GM23338 (cell line): ENCODE measurements around the gene FCSK. TPM values are rescaled to one million over a fixed set of nuclear protein-coding genes. Genes with fewer than 3 reads are reported as not detected.

Experiments
- ATAC-seq: fragments of 200-7000 bp; cut with Tn5 transposase; 3 replicates; pipeline ENCODE4 v1.9.1; 2020
- DNase-seq: peaks from one replicate; pipeline ENCODE4 v3.0.0-alpha.2; 2015; ENCODE audit warnings: low spot score
- H2AFZ ChIP-seq: fragments of 200-600 bp; sonication (generic); 2 replicates; pipeline ENCODE4 v1.8.0; 2016; ENCODE audit warnings: antibody characterized with exemption, mild to moderate bottlenecking, moderate library complexity
- H3F3A ChIP-seq: fragments of 200-600 bp; sonication (generic); replicated peaks from 2 replicates; pipeline ENCODE4 v1.8.0; 2017; ENCODE audit warnings: antibody characterized with exemption, mixed run types, low read depth
- H3K27ac ChIP-seq: fragments of 200-600 bp; sonication (generic); 2 replicates; pipeline ENCODE4 v1.6.1; 2016; ENCODE audit warnings: low read depth
- H3K27me3 ChIP-seq: fragments of 200-600 bp; sonication (generic); 2 replicates; pipeline ENCODE4 v1.8.0; 2016; ENCODE audit warnings: mild to moderate bottlenecking, mixed run types, moderate library complexity; ENCODE audit not compliant: insufficient read depth
- H3K36me3 ChIP-seq: fragments of 200-600 bp; sonication (generic); 2 replicates; pipeline ENCODE4 v1.8.0; 2016; ENCODE audit warnings: mild to moderate bottlenecking; ENCODE audit not compliant: insufficient read depth
- H3K4me1 ChIP-seq: fragments of 200-600 bp; sonication (generic); 2 replicates; pipeline ENCODE4 v1.8.0; 2016; ENCODE audit warnings: mild to moderate bottlenecking, moderate library complexity; ENCODE audit not compliant: insufficient read depth
- H3K4me2 ChIP-seq: fragments of 200-600 bp; sonication (generic); 2 replicates; pipeline ENCODE4 v1.7.1; 2017; ENCODE audit warnings: mixed run types
- H3K4me3 ChIP-seq: fragments of 200-600 bp; sonication (generic); 2 replicates; pipeline ENCODE4 v1.6.1; 2016; ENCODE audit warnings: mixed run types
- H3K79me2 ChIP-seq: fragments of 200-600 bp; sonication (generic); replicated peaks from 2 replicates; pipeline ENCODE4 v1.8.0; 2017; ENCODE audit warnings: mild to moderate bottlenecking; ENCODE audit not compliant: insufficient read depth
- H3K9me2 ChIP-seq: fragments of 200-600 bp; sonication (generic); 2 replicates; pipeline ENCODE4 v1.8.0; 2017; ENCODE audit not compliant: insufficient read depth
- H4K20me1 ChIP-seq: fragments of 200-600 bp; sonication (generic); replicated peaks from 2 replicates; pipeline ENCODE4 v1.8.0; 2017; ENCODE audit warnings: mild to moderate bottlenecking; ENCODE audit not compliant: insufficient read depth
- H3K27ac Mint-ChIP-seq: 2 replicates; pipeline ENCODE4 v1.8.0; 2020; ENCODE audit warnings: inconsistent platforms, mild to moderate bottlenecking, moderate library complexity, mixed read lengths
- H3K27me3 Mint-ChIP-seq: 3 replicates; pipeline ENCODE4 v1.8.0; 2022; ENCODE audit warnings: low read depth, mild to moderate bottlenecking, moderate library complexity, mixed read lengths, inconsistent platforms; ENCODE audit not compliant: insufficient read depth, poor library complexity
- H3K36me3 Mint-ChIP-seq: 3 replicates; pipeline ENCODE4 v1.8.0; 2021; ENCODE audit warnings: low read depth, mild to moderate bottlenecking, inconsistent platforms, moderate library complexity, mixed read lengths
- H3K4me1 Mint-ChIP-seq: 3 replicates; pipeline ENCODE4 v1.8.0; 2020; ENCODE audit warnings: mild to moderate bottlenecking, inconsistent platforms, mixed read lengths
- H3K4me3 Mint-ChIP-seq: 3 replicates; pipeline ENCODE4 v1.8.0; 2021; ENCODE audit warnings: moderate library complexity, mild to moderate bottlenecking, inconsistent platforms, mixed read lengths
- H3K9me3 Mint-ChIP-seq: 3 replicates; pipeline ENCODE4 v1.8.0; 2020; ENCODE audit warnings: moderate library complexity, mild to moderate bottlenecking, inconsistent platforms, mixed read lengths
- CREB1 ChIP-seq: fragments of 250-450 bp; sonication (Bioruptor Pico); IDR thresholded peaks from 2 replicates; pipeline ENCODE4 v1.5.0; 2020; ENCODE audit warnings: low read depth, mild to moderate bottlenecking, moderate library complexity
- EZH2 ChIP-seq: fragments of 200-600 bp; sonication (generic); IDR thresholded peaks from one replicate; pipeline ENCODE4 v1.8.0; 2017; ENCODE audit warnings: antibody characterized with exemption, mild to moderate bottlenecking, low read depth; ENCODE audit not compliant: unreplicated experiment
- EZH2phosphoT487 ChIP-seq: fragments of 200-600 bp; sonication (generic); IDR thresholded peaks from one replicate; pipeline ENCODE4 v1.8.1; 2018; ENCODE audit warnings: antibody characterized with exemption; ENCODE audit not compliant: unreplicated experiment
- JUNB ChIP-seq: IDR thresholded peaks from one replicate; pipeline ENCODE4 v1.6.1; 2016; ENCODE audit warnings: antibody characterized with exemption; ENCODE audit not compliant: unreplicated experiment
- NANOG ChIP-seq: IDR thresholded peaks from 2 replicates; pipeline ENCODE4 v1.6.1; 2016; ENCODE audit warnings: antibody characterized with exemption, borderline replicate concordance
- STAT1 ChIP-seq: IDR thresholded peaks from one replicate; pipeline ENCODE4 v1.6.1; 2016; ENCODE audit warnings: antibody characterized with exemption; ENCODE audit not compliant: unreplicated experiment
- ZNF331 ChIP-seq: fragments of 250-450 bp; sonication (Bioruptor Pico); IDR thresholded peaks from 2 replicates; pipeline ENCODE4 v1.5.0; 2020; ENCODE audit warnings: low read depth, mild to moderate bottlenecking, moderate library complexity
- ZNF462 ChIP-seq: fragments of 250-450 bp; sonication (Bioruptor Pico); IDR thresholded peaks from 2 replicates; pipeline ENCODE4 v1.5.0; 2020; ENCODE audit warnings: mild to moderate bottlenecking, moderate library complexity
- polyA plus RNA-seq: library from polyadenylated mRNA; unstranded; fragments of >200 nt; fragmentation: Nextera tagmentation; extraction: Ambion mirVana; gene quantifications from 2 replicates; pipeline ENCODE4 v1.2.1, GENCODE V29; 2016
- total RNA-seq: library from RNA; depleted of rRNA; stranded (reverse); fragments of >200 nt; shearing (Covaris generic); gene quantifications from 2 replicates; pipeline ENCODE4 v1.2.3, GENCODE V29; 2014

Gene FCSK
- total and polyA plus RNA-seq, 2 experiments from 2014 or later: 2.3 to 4.0 TPM

- H3K9me2 ChIP-seq: no peaks in the 10 kb centered on the region
- Mint-ChIP-seq H3K9me3 (no peaks in the 10 kb centered on the region), H3K36me3 (no peaks in the 10 kb centered on the region; the same call in 2 of the 3 replicates), H3K4me1 (peaks cover 15% of the 10 kb centered on the region), H3K27ac (no peak overlapping the region), H3K4me3 (no peak overlapping the region), H3K27me3 (peaks cover 4% of the 10 kb centered on the region)
- ATAC-seq (no peak), DNase-seq (no peak)
- H3K36me3 ChIP-seq: no peaks in the 10 kb centered on the region
- no peak overlapping the region for H3K4me3 ChIP-seq
- H3K4me2 ChIP-seq: no peak overlapping the region
- H2AFZ ChIP-seq: no peak overlapping the region
- H3K4me1 ChIP-seq: peaks cover 16% of the 10 kb centered on the region
- no peak for TF ChIP-seq JUNB
- TF ChIP-seq CREB1 (CRISPR knock-in tag): no peak
- TF ChIP-seq EZH2: no peak
- no peak for TF ChIP-seq NANOG
- no peak for TF ChIP-seq EZH2phosphoT487
- TF ChIP-seq ZNF331 (CRISPR knock-in tag): no peak
- no peak for TF ChIP-seq ZNF462 (CRISPR knock-in tag)
- no peak for TF ChIP-seq STAT1
- no peaks in the 10 kb centered on the region for H3K27me3 ChIP-seq
- peaks cover 1% of the 10 kb centered on the region; the same call in 1 of the 2 replicates for H3F3A ChIP-seq
- no peaks in the 10 kb centered on the region for H3K79me2 ChIP-seq
- H4K20me1 ChIP-seq: no peaks in the 10 kb centered on the region; the same call in 1 of the 2 replicates
- H3K27ac ChIP-seq: no peak overlapping the region
These were observed 9.9 kb upstream of the FCSK start for GRCh38 chr16:70444249-70445063.
